ENCODE data around the gene PCMT1. TPM values are rescaled to one million over a fixed set of nuclear protein-coding genes. Genes with fewer than 3 reads are reported as not detected.

PCMT1 gene
- total and polyA plus RNA-seq, 5 donors from 2014 or later = 44.8 to 228 (median 167) TPM

DNA sequence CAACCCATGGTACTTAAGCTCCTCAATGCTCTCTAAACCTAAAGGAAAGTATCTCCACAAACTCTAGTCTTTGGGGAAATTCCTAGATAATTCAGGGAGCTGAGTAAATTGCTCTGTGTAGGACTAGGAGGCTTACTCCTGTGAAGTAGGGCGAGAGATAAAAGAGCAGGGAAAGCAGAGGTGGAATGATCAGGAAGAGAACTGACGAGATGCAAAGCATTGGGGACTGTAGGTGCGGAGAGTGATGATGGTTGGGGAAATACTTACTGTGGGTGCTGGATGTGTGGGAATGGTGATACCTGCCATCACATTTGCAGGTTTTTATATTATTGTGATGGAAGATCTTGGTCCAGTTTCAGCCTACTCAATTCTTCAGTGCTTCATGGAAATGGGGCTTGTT lies 30.0 kb upstream of the PCMT1 start:
- H3K27ac ChIP-seq (ENCODE audit: insufficient read depth, low read length, poor library complexity, severe bottlenecking) = no peak overlapping the region
- peak overlapping the region in 2 of 3 donors; percentile 42 to 45 for H3K27ac Mint-ChIP-seq
- H3K36me3 ChIP-seq (ENCODE audit: control insufficient read depth, insufficient read depth, low read length) = no peaks in the 10 kb centered on the region
- no peaks in the 10 kb centered on the region for H3K27me3 Mint-ChIP-seq
- no peak for DNase-seq
- no peak for ATAC-seq (ENCODE audit: low read depth in 2 of 2)
- no peaks in the 10 kb centered on the region for H3K9me3 ChIP-seq (ENCODE audit: control insufficient read depth in 2 of 2, low read length in 2 of 2)
- peak overlapping the region; percentile 63 to 98 (median 85) for H3K4me3 Mint-ChIP-seq
- peaks cover 3% of the 10 kb centered on the region for H3K36me3 Mint-ChIP-seq
- peaks cover 35% of the 10 kb centered on the region for H3K4me1 ChIP-seq (ENCODE audit: control insufficient read depth, insufficient read depth, low read length, poor library complexity, severe bottlenecking)
- no peaks in the 10 kb centered on the region for H3K27me3 ChIP-seq (ENCODE audit: control insufficient read depth, insufficient read depth, low read length)
- H3K9me3 Mint-ChIP-seq = no peaks in the 10 kb centered on the region
- peaks cover 23 to 41% (median 27%) of the 10 kb centered on the region in 4 donors for H3K4me1 Mint-ChIP-seq
- H3K4me3 ChIP-seq (ENCODE audit: low read depth, low read length) = no peak overlapping the region

DNA sequence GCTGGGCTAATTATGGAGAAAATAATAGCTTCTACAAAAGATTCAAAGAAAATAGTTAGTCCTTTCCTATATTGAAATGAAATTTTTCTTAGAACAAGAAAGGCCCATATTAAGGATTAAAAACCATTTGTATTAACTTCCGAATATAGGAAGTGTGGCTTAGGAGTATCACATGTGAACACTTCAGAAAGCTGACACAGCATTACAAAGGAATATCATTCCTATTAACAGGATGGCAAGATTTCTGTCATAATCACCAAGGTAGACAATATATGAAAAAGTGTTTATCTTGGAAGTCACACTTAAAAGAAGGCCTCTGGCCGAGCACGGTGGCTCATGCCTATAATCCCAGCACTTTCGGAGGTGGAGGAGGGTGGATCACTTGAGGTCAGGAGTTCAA lies 26.3 kb upstream of the PCMT1 start:
- peaks cover 11% of the 10 kb centered on the region for H3K36me3 Mint-ChIP-seq
- Histone ChIP-seq H3K4me3 (ENCODE audit: low read depth, low read length) (no peak overlapping the region), H3K27me3 (ENCODE audit: control insufficient read depth, insufficient read depth, low read length) (no peaks in the 10 kb centered on the region), H3K27ac (ENCODE audit: insufficient read depth, low read length, poor library complexity, severe bottlenecking) (no peak overlapping the region), H3K36me3 (ENCODE audit: control insufficient read depth, insufficient read depth, low read length) (peaks cover 14% of the 10 kb centered on the region), H3K9me3 (ENCODE audit: control insufficient read depth in 2 of 2, low read length in 2 of 2) (no peaks in the 10 kb centered on the region), H3K4me1 (ENCODE audit: control insufficient read depth, insufficient read depth, low read length, poor library complexity, severe bottlenecking) (peaks cover 7% of the 10 kb centered on the region)
- no peaks in the 10 kb centered on the region for H3K9me3 Mint-ChIP-seq
- ATAC-seq (ENCODE audit: low read depth in 2 of 2) (no peak), DNase-seq (no peak)
- H3K27me3 Mint-ChIP-seq = no peaks in the 10 kb centered on the region
- no peak overlapping the region for H3K4me3 Mint-ChIP-seq
- no peak overlapping the region for H3K27ac Mint-ChIP-seq
- H3K4me1 Mint-ChIP-seq = peaks cover 4 to 20% (median 15%) of the 10 kb centered on the region in 4 donors

DNA sequence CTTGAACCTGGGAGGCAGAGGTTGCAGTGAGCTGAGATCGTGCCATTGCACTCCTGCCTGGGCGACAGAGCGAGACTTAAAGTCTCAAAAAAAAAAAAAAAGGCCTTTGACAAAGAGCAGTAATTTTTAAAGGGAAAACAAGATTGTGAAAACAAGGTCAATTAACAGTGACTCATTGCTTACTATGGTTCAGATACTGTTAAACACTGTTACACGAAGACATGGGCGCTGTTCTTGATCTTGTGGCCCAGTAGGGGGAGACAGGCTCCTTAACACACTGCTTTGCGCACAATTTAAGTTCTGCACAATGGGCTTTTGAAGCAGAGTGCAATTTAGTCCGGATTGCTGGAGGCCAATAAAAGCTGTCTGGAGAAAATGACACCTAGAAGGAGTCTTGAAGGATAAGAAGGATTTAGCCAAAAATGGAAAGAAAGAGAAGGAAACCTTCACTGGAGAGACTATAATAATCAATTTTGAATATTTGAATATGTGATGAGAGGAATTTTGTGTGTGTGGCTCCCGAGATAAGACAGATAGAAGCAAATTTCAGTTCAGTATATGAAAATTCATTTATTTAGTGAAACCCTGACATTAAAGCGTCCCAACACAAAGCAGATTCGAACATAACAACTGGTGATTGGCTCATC lies 25.6 kb upstream of the PCMT1 start:
- H3K9me3 Mint-ChIP-seq = no peaks in the 10 kb centered on the region
- H3K36me3 Mint-ChIP-seq = peaks cover 16% of the 10 kb centered on the region
- no peak overlapping the region for H3K27ac Mint-ChIP-seq
- H3K4me3 Mint-ChIP-seq = peak overlapping the region in 2 of 4 donors; percentile 0 to 12
- H3K27me3 ChIP-seq (ENCODE audit: control insufficient read depth, insufficient read depth, low read length) = no peaks in the 10 kb centered on the region
- H3K4me3 ChIP-seq (ENCODE audit: low read depth, low read length) = no peak overlapping the region
- peaks cover 4 to 22% (median 14%) of the 10 kb centered on the region in 4 donors for H3K4me1 Mint-ChIP-seq
- peaks cover 20% of the 10 kb centered on the region for H3K36me3 ChIP-seq (ENCODE audit: control insufficient read depth, insufficient read depth, low read length)
- no peak overlapping the region for H3K27ac ChIP-seq (ENCODE audit: insufficient read depth, low read length, poor library complexity, severe bottlenecking)
- no peaks in the 10 kb centered on the region for H3K9me3 ChIP-seq (ENCODE audit: control insufficient read depth in 2 of 2, low read length in 2 of 2)
- peak in 2 of 3 donors; percentile 42 to 80 for DNase-seq
- peaks cover under 1% of the 10 kb centered on the region for H3K4me1 ChIP-seq (ENCODE audit: control insufficient read depth, insufficient read depth, low read length, poor library complexity, severe bottlenecking)
- H3K27me3 Mint-ChIP-seq = no peaks in the 10 kb centered on the region
- ATAC-seq (ENCODE audit: low read depth in 2 of 2) = peak; percentile 90

DNA sequence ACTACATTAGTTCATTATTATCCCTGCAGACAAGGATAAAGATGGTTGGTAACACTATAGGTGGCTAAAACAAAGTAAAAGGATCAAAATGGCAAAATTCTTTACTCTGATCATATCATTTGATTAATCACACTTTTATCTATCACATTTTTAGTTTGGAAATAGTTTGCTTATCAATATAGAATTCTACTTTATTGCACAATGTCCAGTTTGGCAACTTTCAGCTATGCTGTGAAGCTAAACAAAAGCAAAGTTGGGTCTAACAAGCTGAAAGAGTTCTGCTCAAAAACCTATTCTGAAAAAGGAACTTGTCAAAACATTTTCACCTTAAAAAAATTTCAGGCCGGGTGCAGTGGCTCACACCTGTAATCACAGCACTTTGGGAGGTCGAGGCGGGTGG lies 23.8 kb upstream of the PCMT1 start:
- Mint-ChIP-seq H3K36me3 (peaks cover 16% of the 10 kb centered on the region), H3K4me1 (peaks cover 4 to 21% (median 11%) of the 10 kb centered on the region in 4 donors)
- no peak for ATAC-seq (ENCODE audit: low read depth in 2 of 2)

DNA sequence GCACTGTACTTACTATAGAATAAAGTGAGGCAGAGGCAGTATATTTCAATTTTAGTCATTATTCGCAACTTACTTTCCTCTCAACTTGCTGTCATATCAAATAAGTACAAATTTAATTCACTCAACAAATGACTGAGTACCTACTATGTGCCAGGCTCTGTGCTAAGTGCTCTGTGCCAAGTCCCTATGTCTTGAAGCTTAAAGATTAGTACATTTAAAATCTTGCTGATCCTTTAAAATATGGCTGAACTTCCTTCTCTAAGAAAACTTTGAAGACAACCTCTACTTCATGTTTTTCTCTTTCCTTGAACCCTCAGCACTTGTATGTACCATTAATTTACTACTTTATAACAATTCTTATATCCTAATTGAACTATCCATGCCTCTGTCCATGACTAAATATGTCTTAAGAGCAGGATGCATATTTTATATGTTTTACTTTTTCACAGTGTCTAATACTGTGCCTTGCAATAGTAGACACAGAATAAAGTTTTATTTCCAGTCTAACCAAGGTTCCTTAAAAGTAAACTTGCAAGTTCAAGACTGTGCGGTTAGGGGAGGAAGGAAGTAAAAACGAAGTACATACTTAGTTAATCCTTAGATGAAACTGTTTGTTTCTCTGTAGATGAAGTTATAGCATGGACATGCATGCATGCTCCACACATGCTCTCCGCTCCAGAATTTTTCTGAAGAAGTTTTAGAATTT lies 21.6 kb upstream of the PCMT1 start:
- no peaks in the 10 kb centered on the region for H3K4me1 ChIP-seq (ENCODE audit: control insufficient read depth, insufficient read depth, low read length, poor library complexity, severe bottlenecking)
- H3K27ac ChIP-seq (ENCODE audit: insufficient read depth, low read length, poor library complexity, severe bottlenecking) = no peak overlapping the region
- peaks cover 51% of the 10 kb centered on the region for H3K36me3 ChIP-seq (ENCODE audit: control insufficient read depth, insufficient read depth, low read length)
- no peaks in the 10 kb centered on the region for H3K27me3 ChIP-seq (ENCODE audit: control insufficient read depth, insufficient read depth, low read length)
- ATAC-seq (ENCODE audit: low read depth in 2 of 2) = peak in 1 of 2 donors; percentile 22
- Mint-ChIP-seq H3K4me3 (peak overlapping the region in 2 of 4 donors; percentile 38 to 40), H3K36me3 (peaks cover 21% of the 10 kb centered on the region), H3K4me1 (peaks cover 4 to 21% (median 11%) of the 10 kb centered on the region in 4 donors), H3K27me3 (no peaks in the 10 kb centered on the region), H3K9me3 (no peaks in the 10 kb centered on the region), H3K27ac (peak overlapping the region in 2 of 3 donors; percentile 75 to 84)
- no peak overlapping the region for H3K4me3 ChIP-seq (ENCODE audit: low read depth, low read length)
- no peaks in the 10 kb centered on the region for H3K9me3 ChIP-seq (ENCODE audit: control insufficient read depth in 2 of 2, low read length in 2 of 2)
- DNase-seq = peak in 1 of 3 donors; percentile 39

More for the DNA sequence above, 23.8 kb upstream of the PCMT1 start:
- H3K27me3 ChIP-seq (ENCODE audit: control insufficient read depth, insufficient read depth, low read length) = no peaks in the 10 kb centered on the region
- H3K27ac Mint-ChIP-seq = no peak overlapping the region
- H3K27me3 Mint-ChIP-seq = no peaks in the 10 kb centered on the region
- no peaks in the 10 kb centered on the region for H3K9me3 ChIP-seq (ENCODE audit: control insufficient read depth in 2 of 2, low read length in 2 of 2)
- no peaks in the 10 kb centered on the region for H3K9me3 Mint-ChIP-seq
- H3K4me3 ChIP-seq (ENCODE audit: low read depth, low read length) = no peak overlapping the region
- no peak overlapping the region for H3K4me3 Mint-ChIP-seq
- DNase-seq = no peak
- H3K4me1 ChIP-seq (ENCODE audit: control insufficient read depth, insufficient read depth, low read length, poor library complexity, severe bottlenecking) = no peaks in the 10 kb centered on the region
- peaks cover 39% of the 10 kb centered on the region for H3K36me3 ChIP-seq (ENCODE audit: control insufficient read depth, insufficient read depth, low read length)
- H3K27ac ChIP-seq (ENCODE audit: insufficient read depth, low read length, poor library complexity, severe bottlenecking) = no peak overlapping the region

DNA sequence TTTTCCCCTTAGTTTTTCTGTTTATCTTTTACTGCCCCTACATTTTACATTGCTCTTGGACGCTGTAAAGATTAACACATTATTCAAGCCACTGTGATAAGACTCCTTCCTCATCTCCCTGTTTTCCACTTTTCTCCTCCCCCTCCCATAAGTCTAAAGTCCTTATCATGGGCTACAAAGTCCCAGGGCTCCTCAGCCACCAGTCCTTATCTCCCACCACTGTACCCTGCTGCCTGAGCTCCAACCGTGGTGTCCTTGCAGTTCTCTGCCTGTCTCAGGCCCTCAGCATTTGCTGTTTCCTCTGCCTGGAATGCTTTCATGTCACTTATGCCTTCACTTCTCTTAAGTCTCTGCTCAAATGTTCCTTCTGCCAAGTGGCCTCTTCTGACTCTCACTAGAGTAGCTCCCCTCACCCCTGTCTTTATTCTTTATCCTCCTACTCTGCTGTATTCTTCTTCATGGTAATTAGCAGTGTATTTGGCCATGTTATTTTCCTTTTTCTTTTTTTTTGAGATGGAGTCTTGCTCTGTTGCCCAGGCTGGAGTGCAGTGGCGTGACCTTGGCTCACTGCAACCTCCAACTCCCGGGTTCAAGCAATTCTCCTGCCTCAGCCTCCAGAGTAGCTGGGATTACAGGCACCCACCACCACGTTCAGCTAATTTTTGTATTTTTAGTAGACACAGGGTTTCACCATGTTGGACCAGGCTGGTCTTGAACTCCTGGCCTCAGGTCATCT lies 20.9 kb upstream of the PCMT1 start:
- Histone ChIP-seq H3K27ac (ENCODE audit: insufficient read depth, low read length, poor library complexity, severe bottlenecking) (no peak overlapping the region), H3K9me3 (ENCODE audit: control insufficient read depth in 2 of 2, low read length in 2 of 2) (no peaks in the 10 kb centered on the region), H3K4me3 (ENCODE audit: low read depth, low read length) (no peak overlapping the region), H3K36me3 (ENCODE audit: control insufficient read depth, insufficient read depth, low read length) (peaks cover 57% of the 10 kb centered on the region), H3K27me3 (ENCODE audit: control insufficient read depth, insufficient read depth, low read length) (no peaks in the 10 kb centered on the region), H3K4me1 (ENCODE audit: control insufficient read depth, insufficient read depth, low read length, poor library complexity, severe bottlenecking) (no peaks in the 10 kb centered on the region)
- Mint-ChIP-seq H3K27me3 (no peaks in the 10 kb centered on the region), H3K4me1 (peaks cover 4 to 20% (median 11%) of the 10 kb centered on the region in 4 donors), H3K9me3 (no peaks in the 10 kb centered on the region), H3K4me3 (peak overlapping the region in 3 of 4 donors; percentile 38 to 40 (median 39)), H3K27ac (peak overlapping the region; percentile 60 to 84 (median 75)), H3K36me3 (peaks cover 25% of the 10 kb centered on the region)
- no peak for ATAC-seq (ENCODE audit: low read depth in 2 of 2)
- no peak for DNase-seq

DNA sequence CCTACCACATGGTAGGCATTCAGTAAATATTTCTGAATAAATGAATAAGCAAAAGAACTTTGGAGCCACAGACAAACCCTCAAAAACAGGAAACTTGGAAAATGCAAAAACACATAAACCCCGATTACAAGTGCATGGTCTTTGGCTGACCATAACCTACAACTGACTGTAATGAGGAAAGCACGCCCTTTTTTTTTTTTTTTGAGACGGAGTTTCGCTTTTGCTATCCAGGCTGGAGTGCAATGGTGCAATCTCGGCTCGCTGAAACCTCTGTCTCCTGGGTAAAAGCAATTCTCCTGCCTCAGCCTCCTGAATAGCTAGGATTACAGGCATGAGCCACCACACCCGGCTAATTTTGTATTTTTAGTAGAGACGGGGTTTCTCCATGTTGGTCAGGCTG lies 19.7 kb upstream of the PCMT1 start:
- Mint-ChIP-seq H3K27me3 (no peaks in the 10 kb centered on the region), H3K9me3 (no peaks in the 10 kb centered on the region), H3K27ac (peak overlapping the region in 1 of 3 donors; percentile 26), H3K4me3 (no peak overlapping the region), H3K36me3 (peaks cover 22% of the 10 kb centered on the region), H3K4me1 (peaks cover 0 to 16% (median 7%) of the 10 kb centered on the region in 4 donors)
- H3K4me1 ChIP-seq (ENCODE audit: control insufficient read depth, insufficient read depth, low read length, poor library complexity, severe bottlenecking) = no peaks in the 10 kb centered on the region
- DNase-seq (no peak), ATAC-seq (ENCODE audit: low read depth in 2 of 2) (no peak)
- H3K27me3 ChIP-seq (ENCODE audit: control insufficient read depth, insufficient read depth, low read length) = no peaks in the 10 kb centered on the region
- no peaks in the 10 kb centered on the region for H3K9me3 ChIP-seq (ENCODE audit: control insufficient read depth in 2 of 2, low read length in 2 of 2)
- H3K36me3 ChIP-seq (ENCODE audit: control insufficient read depth, insufficient read depth, low read length) = peaks cover 59% of the 10 kb centered on the region
- H3K4me3 ChIP-seq (ENCODE audit: low read depth, low read length) = no peak overlapping the region
- H3K27ac ChIP-seq (ENCODE audit: insufficient read depth, low read length, poor library complexity, severe bottlenecking) = no peak overlapping the region
